Effector memory CD4-positive, alpha-beta T cell (primary cell): ENCODE results near the gene ANKS1B.

Source experiments
- DNase-seq, 3 donors: peaks; one replicate each; pipeline ENCODE4 v3.0.0-alpha.2; 2020
- H3K27ac ChIP-seq: 2 replicates; pipeline ENCODE4 v1.7.0; 2013; ENCODE audit warnings: mild to moderate bottlenecking, low read length, moderate library complexity; ENCODE audit not compliant: insufficient read depth, poor library complexity, severe bottlenecking
- H3K27me3 ChIP-seq: replicated peaks from 2 replicates; pipeline ENCODE4 v1.7.0; 2013; ENCODE audit warnings: mild to moderate bottlenecking, low read length; ENCODE audit not compliant: insufficient read depth, control insufficient read depth, poor library complexity, severe bottlenecking
- H3K36me3 ChIP-seq: 2 replicates; pipeline ENCODE4 v1.7.0; 2013; ENCODE audit warnings: mild to moderate bottlenecking, low read length, moderate library complexity; ENCODE audit not compliant: control insufficient read depth, insufficient read depth
- H3K4me1 ChIP-seq: 2 replicates; pipeline ENCODE4 v1.7.0; 2013; ENCODE audit warnings: low read length, mild to moderate bottlenecking; ENCODE audit not compliant: control insufficient read depth, insufficient read depth, poor library complexity, severe bottlenecking
- H3K4me3 ChIP-seq: 2 replicates; pipeline ENCODE4 v1.7.0; 2013; ENCODE audit warnings: low read length, low read depth, mild to moderate bottlenecking; ENCODE audit not compliant: insufficient read depth, poor library complexity, severe bottlenecking
- H3K9me3 ChIP-seq: 2 replicates; pipeline ENCODE4 v1.7.0; 2013; ENCODE audit warnings: mild to moderate bottlenecking, low read length, moderate library complexity; ENCODE audit not compliant: control insufficient read depth

The ANKS1B gene

DNA sequence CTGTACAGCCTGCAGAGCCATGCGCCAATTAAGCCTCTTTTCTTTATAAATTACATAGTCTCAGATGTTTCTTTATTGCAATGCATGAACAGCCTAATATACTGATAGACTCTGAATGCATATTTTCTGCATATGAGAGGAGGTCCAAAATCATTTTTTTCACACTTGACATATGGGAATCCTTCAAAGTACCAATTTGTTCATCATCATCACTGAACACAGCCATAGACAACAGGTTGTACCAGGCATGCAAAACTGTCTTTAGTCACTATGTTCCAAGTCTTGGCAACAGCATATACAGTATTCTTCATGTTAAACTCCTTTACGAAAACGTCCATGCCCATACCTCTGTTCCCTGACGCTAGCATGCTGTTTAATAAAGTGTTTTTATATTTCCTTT is 807.9 kb downstream of the ANKS1B start:
- no peak for DNase-seq
- Histone ChIP-seq H3K36me3 (no peaks in the 10 kb centered on the region), H3K4me1 (no peaks in the 10 kb centered on the region), H3K27me3 (no peaks in the 10 kb centered on the region), H3K9me3 (no peaks in the 10 kb centered on the region), H3K27ac (no peak overlapping the region), H3K4me3 (no peak overlapping the region)

GRCh38 chr12:99170461-99170860 is 814.3 kb downstream of the ANKS1B start:
- Histone ChIP-seq H3K4me1 (no peaks in the 10 kb centered on the region), H3K4me3 (no peak overlapping the region), H3K9me3 (no peaks in the 10 kb centered on the region), H3K27me3 (no peaks in the 10 kb centered on the region), H3K27ac (no peak overlapping the region), H3K36me3 (no peaks in the 10 kb centered on the region)
- no peak for DNase-seq

DNA sequence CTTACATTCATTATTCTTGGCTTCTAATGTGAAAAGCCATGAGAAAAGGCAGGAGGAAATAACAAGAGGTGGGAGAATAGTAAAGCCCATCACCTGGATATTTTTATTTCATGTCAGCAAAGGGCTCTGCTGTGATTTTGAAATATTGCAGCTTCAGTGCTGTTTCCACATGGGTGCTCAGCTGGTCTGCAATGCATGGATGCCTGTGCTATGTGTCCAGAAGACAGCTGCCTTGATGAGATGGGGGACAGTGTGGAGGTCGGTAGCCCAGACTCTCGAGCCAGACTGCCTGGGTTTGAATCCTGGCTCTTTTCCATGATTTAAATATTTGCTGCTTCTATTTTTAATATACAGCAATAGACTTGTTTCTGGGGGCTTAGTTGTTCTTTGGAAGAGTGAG is 814.7 kb downstream of the ANKS1B start:
- no peak overlapping the region for H3K4me3 ChIP-seq
- no peak overlapping the region for H3K27ac ChIP-seq
- DNase-seq: no peak
- H3K9me3 ChIP-seq: no peaks in the 10 kb centered on the region
- no peaks in the 10 kb centered on the region for H3K4me1 ChIP-seq
- H3K36me3 ChIP-seq: no peaks in the 10 kb centered on the region
- H3K27me3 ChIP-seq: no peaks in the 10 kb centered on the region

- H3K4me3 ChIP-seq: no peak overlapping the region
- H3K36me3 ChIP-seq: no peaks in the 10 kb centered on the region
- H3K27me3 ChIP-seq: no peaks in the 10 kb centered on the region
- DNase-seq: no peak
- no peak overlapping the region for H3K27ac ChIP-seq
- peaks cover 7% of the 10 kb centered on the region for H3K9me3 ChIP-seq
- H3K4me1 ChIP-seq: no peaks in the 10 kb centered on the region
Observed at GRCh38 chr12:99157946-99158345, 826.8 kb downstream of the ANKS1B start.

DNA sequence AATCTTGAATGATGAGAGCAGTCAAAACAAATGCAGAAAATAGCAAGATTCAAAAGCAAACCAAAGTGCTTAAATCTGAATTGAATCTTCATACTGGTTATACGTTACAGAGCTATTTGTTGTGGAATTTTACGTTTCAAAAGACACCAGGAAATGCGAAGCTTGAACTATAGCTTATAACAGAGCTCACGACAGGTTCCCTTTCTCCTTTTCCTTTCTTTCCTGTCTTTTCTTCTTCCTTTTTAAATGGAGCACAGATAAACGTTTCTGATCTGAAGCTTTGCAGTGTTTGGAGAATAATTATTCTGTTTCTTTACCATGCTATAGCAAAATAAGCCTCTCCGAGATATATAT is 829.8 kb downstream of the ANKS1B start:
- no peak for DNase-seq
- H3K4me3 ChIP-seq: no peak overlapping the region
- no peaks in the 10 kb centered on the region for H3K9me3 ChIP-seq
- H3K4me1 ChIP-seq: no peaks in the 10 kb centered on the region
- no peaks in the 10 kb centered on the region for H3K27me3 ChIP-seq
- no peak overlapping the region for H3K27ac ChIP-seq
- H3K36me3 ChIP-seq: no peaks in the 10 kb centered on the region

- no peak for DNase-seq
- Histone ChIP-seq H3K27ac (no peak overlapping the region), H3K36me3 (no peaks in the 10 kb centered on the region), H3K9me3 (no peaks in the 10 kb centered on the region), H3K27me3 (no peaks in the 10 kb centered on the region), H3K4me3 (no peak overlapping the region), H3K4me1 (no peaks in the 10 kb centered on the region)
Observed at GRCh38 chr12:99154216-99154982, 830.3 kb downstream of the ANKS1B start.

- no peak overlapping the region for H3K4me3 ChIP-seq
- H3K4me1 ChIP-seq: no peaks in the 10 kb centered on the region
- H3K9me3 ChIP-seq: no peaks in the 10 kb centered on the region
- H3K27ac ChIP-seq: no peak overlapping the region
- no peak for DNase-seq
- H3K36me3 ChIP-seq: no peaks in the 10 kb centered on the region
- H3K27me3 ChIP-seq: no peaks in the 10 kb centered on the region
Observed at GRCh38 chr12:99153293-99153692, 831.4 kb downstream of the ANKS1B start.

GRCh38 chr12:99152337-99152736 is 832.4 kb downstream of the ANKS1B start:
- no peaks in the 10 kb centered on the region for H3K36me3 ChIP-seq
- H3K9me3 ChIP-seq: no peaks in the 10 kb centered on the region
- no peaks in the 10 kb centered on the region for H3K4me1 ChIP-seq
- no peak overlapping the region for H3K4me3 ChIP-seq
- no peak for DNase-seq
- H3K27ac ChIP-seq: no peak overlapping the region
- no peaks in the 10 kb centered on the region for H3K27me3 ChIP-seq

- Histone ChIP-seq H3K9me3 (no peaks in the 10 kb centered on the region), H3K27ac (no peak overlapping the region), H3K36me3 (no peaks in the 10 kb centered on the region), H3K4me1 (no peaks in the 10 kb centered on the region), H3K4me3 (no peak overlapping the region), H3K27me3 (no peaks in the 10 kb centered on the region)
- DNase-seq: no peak
Observed at GRCh38 chr12:99151744-99152143, 833.0 kb downstream of the ANKS1B start.

- DNase-seq: no peak
- Histone ChIP-seq H3K27ac (no peak overlapping the region), H3K9me3 (no peaks in the 10 kb centered on the region), H3K4me1 (no peaks in the 10 kb centered on the region), H3K36me3 (no peaks in the 10 kb centered on the region), H3K4me3 (no peak overlapping the region), H3K27me3 (no peaks in the 10 kb centered on the region)
Observed at GRCh38 chr12:99147130-99147529, 837.6 kb downstream of the ANKS1B start.
